ENCODE measurements around the gene TRAPPC10. TPM values are rescaled to one million over a fixed set of nuclear protein-coding genes. Genes with fewer than 3 reads are reported as not detected.
"Not testable (repeated sequence)": the region's sequence is repeated elsewhere in the genome, so short reads cannot be mapped to it uniquely, and the experiment has no call there.

TRAPPC10 gene
- total RNA-seq, 1 donor = 25.3 TPM

- no peak overlapping the region for H3K4me3 ChIP-seq (ENCODE audit: low read depth, low read length)
- TF ChIP-seq CTCF (IDR thresholded peaks at IDR 0.05; ENCODE audit: insufficient read depth, low read length) = no peak
- no peak for DNase-seq (ENCODE audit: low read depth)
These were observed 76.3 kb downstream of the TRAPPC10 start for GRCh38 chr21:44088401-44088780.

GRCh38 chr21:44089001-44089911 is 77.1 kb downstream of the TRAPPC10 start:
- DNase-seq (ENCODE audit: low read depth) = no peak
- TF ChIP-seq CTCF (IDR thresholded peaks at IDR 0.05; ENCODE audit: insufficient read depth, low read length) = no peak
- no peak overlapping the region for H3K4me3 ChIP-seq (ENCODE audit: low read depth, low read length)

GRCh38 chr21:44090325-44090724 is 78.2 kb downstream of the TRAPPC10 start:
- no peak for DNase-seq (ENCODE audit: low read depth)
- no peak for TF ChIP-seq CTCF (IDR thresholded peaks at IDR 0.05; ENCODE audit: insufficient read depth, low read length)
- H3K4me3 ChIP-seq (ENCODE audit: low read depth, low read length) = no peak overlapping the region

- no peak for DNase-seq (ENCODE audit: low read depth)
- H3K4me3 ChIP-seq (ENCODE audit: low read depth, low read length) = no peak overlapping the region
- no peak for TF ChIP-seq CTCF (IDR thresholded peaks at IDR 0.05; ENCODE audit: insufficient read depth, low read length)
These were observed 80.1 kb downstream of the TRAPPC10 start for GRCh38 chr21:44092211-44092610.

- no peak for DNase-seq (ENCODE audit: low read depth)
- TF ChIP-seq CTCF (IDR thresholded peaks at IDR 0.05; ENCODE audit: insufficient read depth, low read length) = no peak
- H3K4me3 ChIP-seq (ENCODE audit: low read depth, low read length) = no peak overlapping the region
These were observed 81.7 kb downstream of the TRAPPC10 start for GRCh38 chr21:44093761-44094160.

- no peak overlapping the region for H3K4me3 ChIP-seq (ENCODE audit: low read depth, low read length)
- no peak for DNase-seq (ENCODE audit: low read depth)
- TF ChIP-seq CTCF (IDR thresholded peaks at IDR 0.05; ENCODE audit: insufficient read depth, low read length) = no peak
These were observed 82.7 kb downstream of the TRAPPC10 start for GRCh38 chr21:44094832-44095231.

- not testable (repeated sequence) for H3K4me3 ChIP-seq (ENCODE audit: low read depth, low read length)
These were observed 86.4 kb downstream of the TRAPPC10 start for GRCh38 chr21:44098507-44098906.

GRCh38 chr21:44098964-44099363 is 86.9 kb downstream of the TRAPPC10 start:
- not testable (repeated sequence) for DNase-seq (ENCODE audit: low read depth); H3K4me3 ChIP-seq (ENCODE audit: low read depth, low read length)

More at GRCh38 chr21:44098507-44098906, 86.4 kb downstream of the TRAPPC10 start:
- DNase-seq (ENCODE audit: low read depth) = not testable (repeated sequence)

- peak; percentile 47 for DNase-seq (ENCODE audit: low read depth)
- H3K4me3 ChIP-seq (ENCODE audit: low read depth, low read length) = peak within 1 kb of the TSS; percentile 48
These were observed 95.0 kb downstream of the TRAPPC10 start, which contains the start of gene PWP2 for GRCh38 chr21:44107026-44107501. Gene PWP2 (plus strand): TSS chr21:44107399. CDS start chr21:44107417, 18 bp downstream.

- not testable (repeated sequence) for DNase-seq (ENCODE audit: low read depth)
- H3K4me3 ChIP-seq (ENCODE audit: low read depth, low read length) = peak overlapping the region; percentile 48
These were observed 95.5 kb downstream of the TRAPPC10 start for GRCh38 chr21:44107589-44107988.

Data from fibroblast of the aortic adventitia (primary cell).